ENCODE measurements around the gene TMEM116. TPM values are rescaled to one million over a fixed set of nuclear protein-coding genes. Genes with fewer than 3 reads are reported as not detected.

The TMEM116 gene
- total and polyA plus RNA-seq, 2 donors (not counting 3 experiments of a cell fraction or from before 2014, with no cell fraction given), result 1.6 to 3.9 TPM

DNA sequence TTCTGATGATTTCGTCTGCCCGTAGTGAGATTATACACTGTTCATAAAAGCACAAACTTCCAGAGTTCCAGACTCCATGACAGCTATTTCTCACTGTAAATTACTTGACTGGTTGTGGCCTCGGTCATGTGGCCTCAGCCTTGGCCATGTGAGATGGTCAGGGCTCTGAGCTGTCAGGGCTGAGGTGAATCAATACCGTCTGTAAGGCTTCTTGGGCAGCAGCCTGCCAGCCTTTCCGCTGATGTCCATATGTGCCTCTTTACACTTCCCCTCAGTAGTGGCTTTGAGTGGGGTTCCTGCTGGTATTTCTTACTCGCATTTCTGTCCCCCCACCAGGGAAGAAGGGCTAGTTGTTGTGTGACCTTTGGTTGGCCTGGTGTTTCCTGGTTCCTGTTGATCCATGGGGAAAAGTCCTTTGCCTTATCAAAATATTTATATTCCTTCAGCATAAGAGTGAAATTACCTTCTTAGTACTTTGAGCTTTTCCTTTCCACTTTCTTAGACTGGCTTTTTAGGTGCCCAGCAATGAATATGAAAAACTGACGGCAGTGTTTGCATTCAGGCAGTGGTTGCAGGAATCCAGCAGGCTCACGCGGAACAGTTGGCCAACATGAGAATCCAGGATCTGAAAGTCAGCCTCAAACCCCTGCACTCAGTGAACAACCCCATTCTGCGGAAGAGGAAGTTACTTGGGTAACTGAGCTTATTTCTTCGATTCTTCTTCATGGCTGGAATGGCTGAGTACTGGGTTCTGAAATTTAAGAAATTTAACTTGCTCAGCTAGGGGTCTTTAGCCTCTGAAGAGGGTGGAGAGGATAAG lies 124.8 kb downstream of the TMEM116 start:
- no peaks in the 10 kb centered on the region for H4K20me1 ChIP-seq (replicated peaks; ENCODE audit: control insufficient read depth, extremely low read depth, insufficient read depth, low read length)
- DNase-seq (ENCODE audit: low read depth, low spot score) (peak; percentile 31), FAIRE-seq (no peak)
- H3K27ac ChIP-seq (ENCODE audit: insufficient read depth, low read depth, low read length), result no peak overlapping the region
- dilution Hi-C loops (cut with MboI; ENCODE audit: extremely low pct_ligation_motif_present, low sequenced_read_pairs) (no loop called here), intact Hi-C loops (cut with micrococcal nuclease) (no loop called here)
- H3K4me1 ChIP-seq (ENCODE audit: control insufficient read depth, extremely low read depth, insufficient read depth, low read length), result no peaks in the 10 kb centered on the region
- no peak overlapping the region for H3K9ac ChIP-seq (replicated peaks; ENCODE audit: extremely low read depth, insufficient read depth, low read length)
- POLR2A ChIA-PET, result no interaction called here
- BruUV-seq (replicated peaks), result no TSS peak
- H2AFZ ChIP-seq (ENCODE audit: low read depth, low read length), result no peak overlapping the region
- no peak overlapping the region for H3K4me3 ChIP-seq (replicated peaks in 1 of 3; ENCODE audit: insufficient read depth in 1 of 3, low read depth in 1 of 3, low read length in 3 of 3)
- CTCF ChIA-PET, result no interaction called here
- H3K9me3 ChIP-seq (replicated peaks; ENCODE audit: control insufficient read depth, insufficient read depth, low read length), result no peaks in the 10 kb centered on the region
- no peaks in the 10 kb centered on the region for H3K79me2 ChIP-seq (ENCODE audit: control insufficient read depth, insufficient read depth, low read length)
- no peak for TF ChIP-seq MYC (IDR thresholded peaks at IDR 0.05; ENCODE audit: low read depth, low read length)
- no peak for TF ChIP-seq POLR2AphosphoS5 (IDR thresholded peaks at IDR 0.05; ENCODE audit: insufficient read depth, low read depth, low read length)
- TF ChIP-seq CTCF (IDR thresholded peaks at IDR 0.05; ENCODE audit: extremely low read depth in 1 of 2, insufficient read depth in 1 of 2, low read depth in 1 of 2, low read length in 2 of 2), result no peak
- no peak for TF ChIP-seq EZH2 (IDR thresholded peaks at IDR 0.05; ENCODE audit: borderline replicate concordance, low read depth, low read length, severe bottlenecking)
- no peak for TF ChIP-seq POLR2A (IDR thresholded peaks at IDR 0.05; ENCODE audit: low read depth, low read length)
- no peak for TF ChIP-seq JUN (IDR thresholded peaks at IDR 0.05; ENCODE audit: borderline replicate concordance, insufficient read depth, insufficient read length, low read depth)
- TF ChIP-seq GATA2 (IDR thresholded peaks at IDR 0.05; ENCODE audit: insufficient read depth, insufficient read length, low read depth, low read length), result no peak
- TF ChIP-seq FOS (IDR thresholded peaks at IDR 0.05; ENCODE audit: borderline replicate concordance, insufficient read depth, low read length), result no peak
- TF ChIP-seq, protein P1, sequence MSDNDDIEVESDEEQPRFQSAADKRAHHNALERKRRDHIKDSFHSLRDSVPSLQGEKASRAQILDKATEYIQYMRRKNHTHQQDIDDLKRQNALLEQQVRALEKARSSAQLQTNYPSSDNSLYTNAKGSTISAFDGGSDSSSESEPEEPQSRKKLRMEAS (IDR thresholded peaks at IDR 0.05; ENCODE audit: insufficient read depth, insufficient read length), result no peak
- no peaks in the 10 kb centered on the region for H3K9me1 ChIP-seq (replicated peaks; ENCODE audit: control insufficient read depth, extremely low read depth, insufficient read depth, low read length)
- H3K4me2 ChIP-seq (ENCODE audit: insufficient read depth, low read length), result no peak overlapping the region
- no peaks in the 10 kb centered on the region for H3K27me3 ChIP-seq (ENCODE audit: control insufficient read depth in 2 of 2, insufficient read depth in 2 of 2, low read length in 2 of 2)
- H3K36me3 ChIP-seq (ENCODE audit: control insufficient read depth in 2 of 2, extremely low read depth in 1 of 2, insufficient read depth in 2 of 2, low read length in 2 of 2), result peaks cover 20 to 32% of the 10 kb centered on the region in 2 experiments

Data from endothelial cell of umbilical vein (primary cell).